GM19397 (cell line): ENCODE results near the gene ANGPT4.
"Not testable (repeated sequence)": the region's sequence is repeated elsewhere in the genome, so short reads cannot be mapped to it uniquely, and the experiment has no call there.

ENCODE experiments used
- ATAC-seq: cut with Tn5 transposase; IDR thresholded peaks from one replicate; pipeline ENCODE4 v1.9.1; 2021; ENCODE audit warnings: mild to moderate bottlenecking, moderate library complexity; ENCODE audit not compliant: unreplicated experiment

ANGPT4 gene

GRCh38 chr20:828987-829386, 87.1 kb downstream of the ANGPT4 start:
- ATAC-seq, result no peak

- not testable (repeated sequence) for ATAC-seq
Measured at GRCh38 chr20:827981-828380, 88.2 kb downstream of the ANGPT4 start.

GRCh38 chr20:826695-827323, 89.3 kb downstream of the ANGPT4 start:
- ATAC-seq, result no peak

GRCh38 chr20:825710-826421, 90.3 kb downstream of the ANGPT4 start:
- ATAC-seq, result no peak

GRCh38 chr20:824916-825315, 91.2 kb downstream of the ANGPT4 start:
- ATAC-seq, result no peak

- no peak for ATAC-seq
Measured at GRCh38 chr20:824490-824889, 91.6 kb downstream of the ANGPT4 start.

GRCh38 chr20:823574-823902, 92.6 kb downstream of the ANGPT4 start:
- ATAC-seq, result no peak

- ATAC-seq, result no peak
Measured at GRCh38 chr20:822651-823573, 93.2 kb downstream of the ANGPT4 start.

- ATAC-seq, result no peak
Measured at GRCh38 chr20:821731-822065, 94.4 kb downstream of the ANGPT4 start.

- no peak for ATAC-seq
Measured at GRCh38 chr20:821046-821730, 94.9 kb downstream of the ANGPT4 start.

- ATAC-seq, result no peak
Measured at GRCh38 chr20:820323-820953, 95.7 kb downstream of the ANGPT4 start.
